Lower lobe of right lung (tissue), 2 donors: ENCODE data around the gene LIMS2. TPM values are rescaled to one million over a fixed set of nuclear protein-coding genes. Genes with fewer than 3 reads are reported as not detected.

ENCODE experiments used
- ATAC-seq, 2 donors: fragments of 200-7000 bp; cut with Tn5 transposase; one replicate each; pipeline ENCODE4 v1.9.1; 2020 to 2022; ENCODE audit warnings: mild to moderate bottlenecking in 2 of 2, moderate library complexity in 2 of 2
- DNase-seq: peaks from one replicate; pipeline ENCODE4 v3.0.0-alpha.2; 2020
- H3K27ac ChIP-seq: fragments of 200-600 bp; one replicate; pipeline ENCODE4 v1.8.0; 2022
- H3K27me3 ChIP-seq: fragments of 200-600 bp; one replicate; pipeline ENCODE4 v1.8.0; 2022; ENCODE audit warnings: low read depth
- H3K36me3 ChIP-seq: fragments of 200-600 bp; one replicate; pipeline ENCODE4 v1.8.0; 2022; ENCODE audit warnings: mild to moderate bottlenecking
- H3K4me1 ChIP-seq: fragments of 200-600 bp; one replicate; pipeline ENCODE4 v1.8.0; 2022
- H3K4me3 ChIP-seq: fragments of 200-600 bp; one replicate; pipeline ENCODE4 v1.8.0; 2022; ENCODE audit warnings: mild to moderate bottlenecking
- H3K9me3 ChIP-seq: fragments of 200-600 bp; one replicate; pipeline ENCODE4 v1.8.0; 2022
- intact Hi-C: fragments of 100-400 bp; cut with DNase I; formaldehyde crosslinking; loops from one replicate; pipeline ENCODE4 v1.11.0; 2022
- total RNA-seq: library from RNA; stranded (reverse); fragmentation: NEBNext Ultra II Directional; extraction: Animal tissue kit (Norgen Biotek cat#: 25700); gene quantifications from one replicate; pipeline ENCODE4 v1.2.1, GENCODE V29; 2021
- TF ChIP-seq, protein P1 (sequence below): fragments of 200-600 bp; IDR thresholded peaks from one replicate; pipeline ENCODE4 v1.8.0; 2022; ENCODE audit warnings: antibody characterized with exemption, mild to moderate bottlenecking
- donor health status: DM: no; HTN: yes; CAD: no; lungs with severe emphysema.

LIMS2 gene
- total RNA-seq, 1 donor from 2014 or later, result 148 TPM

DNA sequence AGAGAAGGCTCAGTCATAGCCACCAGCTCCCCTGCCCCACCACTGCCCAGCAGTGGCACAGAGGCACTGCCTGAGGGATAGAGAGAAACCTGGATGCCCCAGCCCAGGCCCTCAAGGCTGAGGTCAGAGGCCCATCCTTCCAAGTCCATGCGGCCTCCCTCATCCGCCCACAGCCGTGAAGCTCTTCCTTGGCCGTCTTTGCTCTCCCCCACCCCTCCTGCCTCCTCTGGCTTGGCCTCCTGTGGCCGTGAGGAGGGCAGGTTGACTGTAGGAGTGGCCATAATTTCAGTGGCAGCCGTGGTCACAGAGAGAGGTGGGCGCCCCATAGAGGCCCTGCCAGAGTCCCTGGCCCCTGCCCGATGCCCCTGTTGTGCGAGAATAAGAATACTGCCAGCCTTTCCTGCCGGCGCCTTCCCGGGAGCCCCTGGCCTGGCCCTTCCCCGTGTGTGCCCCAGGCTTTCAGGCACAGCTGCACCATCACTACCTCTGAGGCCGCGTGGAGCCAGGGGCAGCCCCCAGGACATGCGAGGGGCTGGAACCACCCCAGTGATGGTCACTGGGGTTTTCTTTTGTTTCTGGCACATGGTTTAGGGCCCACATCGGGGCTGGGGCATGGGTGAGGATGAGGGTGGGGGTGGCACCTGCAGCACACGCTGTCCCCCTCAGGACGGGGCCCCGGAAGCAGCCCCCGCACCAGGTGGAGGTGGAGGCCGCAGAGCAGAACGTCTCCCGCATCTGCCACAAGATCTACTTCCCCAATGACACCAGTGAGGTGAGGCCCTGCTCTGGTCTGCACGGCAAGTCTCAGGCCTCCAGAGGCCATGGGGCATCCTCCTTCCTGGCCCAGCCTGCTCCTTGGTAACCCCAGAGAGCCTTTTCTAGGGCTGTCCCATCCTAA lies 42.5 kb downstream of the LIMS2 start:
- intact Hi-C loops, result no loop called here
- ATAC-seq (no peak), DNase-seq (no peak)
- H3K4me3 ChIP-seq, result no peak overlapping the region
- TF ChIP-seq, protein P1, sequence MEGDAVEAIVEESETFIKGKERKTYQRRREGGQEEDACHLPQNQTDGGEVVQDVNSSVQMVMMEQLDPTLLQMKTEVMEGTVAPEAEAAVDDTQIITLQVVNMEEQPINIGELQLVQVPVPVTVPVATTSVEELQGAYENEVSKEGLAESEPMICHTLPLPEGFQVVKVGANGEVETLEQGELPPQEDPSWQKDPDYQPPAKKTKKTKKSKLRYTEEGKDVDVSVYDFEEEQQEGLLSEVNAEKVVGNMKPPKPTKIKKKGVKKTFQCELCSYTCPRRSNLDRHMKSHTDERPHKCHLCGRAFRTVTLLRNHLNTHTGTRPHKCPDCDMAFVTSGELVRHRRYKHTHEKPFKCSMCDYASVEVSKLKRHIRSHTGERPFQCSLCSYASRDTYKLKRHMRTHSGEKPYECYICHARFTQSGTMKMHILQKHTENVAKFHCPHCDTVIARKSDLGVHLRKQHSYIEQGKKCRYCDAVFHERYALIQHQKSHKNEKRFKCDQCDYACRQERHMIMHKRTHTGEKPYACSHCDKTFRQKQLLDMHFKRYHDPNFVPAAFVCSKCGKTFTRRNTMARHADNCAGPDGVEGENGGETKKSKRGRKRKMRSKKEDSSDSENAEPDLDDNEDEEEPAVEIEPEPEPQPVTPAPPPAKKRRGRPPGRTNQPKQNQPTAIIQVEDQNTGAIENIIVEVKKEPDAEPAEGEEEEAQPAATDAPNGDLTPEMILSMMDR, result no peak
- no peaks in the 10 kb centered on the region for H3K27me3 ChIP-seq
- H3K27ac ChIP-seq, result peak overlapping the region; percentile 24
- H3K36me3 ChIP-seq, result no peaks in the 10 kb centered on the region
- peaks cover 66% of the 10 kb centered on the region for H3K4me1 ChIP-seq
- no peaks in the 10 kb centered on the region for H3K9me3 ChIP-seq

DNA sequence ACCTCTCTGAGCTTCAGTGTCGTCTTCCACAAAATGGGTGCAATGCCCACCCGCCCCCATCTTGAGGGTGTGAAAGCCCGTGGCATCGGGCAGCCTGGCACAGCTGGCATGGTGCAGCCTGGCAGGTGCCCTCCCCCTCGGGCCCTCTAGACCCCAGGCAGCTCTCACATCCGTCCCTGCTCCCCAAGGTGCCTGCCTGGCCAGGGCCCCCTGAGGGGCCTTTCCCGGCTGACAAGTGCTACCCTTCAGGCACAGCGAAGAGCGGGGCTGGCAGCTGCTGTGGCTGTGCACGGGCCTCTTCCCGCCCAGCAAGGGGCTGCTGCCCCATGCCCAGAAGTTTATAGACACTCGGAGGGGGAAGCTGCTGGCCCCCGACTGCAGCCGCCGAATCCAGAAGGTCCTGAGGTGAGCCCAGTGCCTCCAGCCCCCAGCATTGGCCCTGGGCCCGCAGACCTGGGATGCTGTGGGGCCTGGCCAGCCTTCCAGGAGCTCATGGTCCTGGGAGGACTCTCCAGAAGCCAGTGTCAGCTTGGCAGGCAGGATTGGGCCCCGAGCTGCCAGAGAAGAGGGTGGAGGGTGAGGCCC lies 43.2 kb downstream of the LIMS2 start:
- no peaks in the 10 kb centered on the region for H3K36me3 ChIP-seq
- peaks cover 58% of the 10 kb centered on the region for H3K4me1 ChIP-seq
- DNase-seq (no peak), ATAC-seq (no peak)
- no peaks in the 10 kb centered on the region for H3K9me3 ChIP-seq
- no peaks in the 10 kb centered on the region for H3K27me3 ChIP-seq
- intact Hi-C loops, result no loop called here
- H3K27ac ChIP-seq, result peak overlapping the region; percentile 41
- TF ChIP-seq, protein P1, result no peak
- no peak overlapping the region for H3K4me3 ChIP-seq

DNA sequence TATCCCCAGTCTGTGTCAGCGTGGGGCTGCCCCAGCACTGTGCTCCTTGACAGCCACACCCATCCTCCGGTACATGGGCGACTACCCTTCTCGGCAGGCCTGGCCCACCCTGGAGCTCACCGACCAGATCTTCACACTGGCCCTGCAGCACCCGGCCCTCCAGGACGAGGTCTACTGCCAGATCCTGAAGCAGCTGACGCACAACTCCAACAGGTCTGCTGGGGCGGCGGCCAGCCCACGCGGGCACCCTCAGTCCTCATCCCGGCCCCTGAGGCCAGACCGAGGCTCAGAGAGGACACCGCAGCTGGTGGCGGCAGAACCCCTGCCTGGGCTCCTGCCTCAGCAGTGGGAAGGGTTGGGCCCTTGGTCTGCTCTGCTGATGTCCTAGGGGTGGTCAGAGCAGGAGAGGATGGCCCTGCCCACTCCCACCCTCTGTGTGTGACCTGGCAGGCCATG lies 43.8 kb downstream of the LIMS2 start:
- TF ChIP-seq, protein P1, result no peak
- no peak for ATAC-seq
- peaks cover 53% of the 10 kb centered on the region for H3K4me1 ChIP-seq
- peak overlapping the region; percentile 11 for H3K27ac ChIP-seq
- no peaks in the 10 kb centered on the region for H3K9me3 ChIP-seq
- H3K36me3 ChIP-seq, result no peaks in the 10 kb centered on the region
- H3K4me3 ChIP-seq, result no peak overlapping the region
- intact Hi-C loops, result no loop called here
- DNase-seq, result no peak
- H3K27me3 ChIP-seq, result no peaks in the 10 kb centered on the region

DNA sequence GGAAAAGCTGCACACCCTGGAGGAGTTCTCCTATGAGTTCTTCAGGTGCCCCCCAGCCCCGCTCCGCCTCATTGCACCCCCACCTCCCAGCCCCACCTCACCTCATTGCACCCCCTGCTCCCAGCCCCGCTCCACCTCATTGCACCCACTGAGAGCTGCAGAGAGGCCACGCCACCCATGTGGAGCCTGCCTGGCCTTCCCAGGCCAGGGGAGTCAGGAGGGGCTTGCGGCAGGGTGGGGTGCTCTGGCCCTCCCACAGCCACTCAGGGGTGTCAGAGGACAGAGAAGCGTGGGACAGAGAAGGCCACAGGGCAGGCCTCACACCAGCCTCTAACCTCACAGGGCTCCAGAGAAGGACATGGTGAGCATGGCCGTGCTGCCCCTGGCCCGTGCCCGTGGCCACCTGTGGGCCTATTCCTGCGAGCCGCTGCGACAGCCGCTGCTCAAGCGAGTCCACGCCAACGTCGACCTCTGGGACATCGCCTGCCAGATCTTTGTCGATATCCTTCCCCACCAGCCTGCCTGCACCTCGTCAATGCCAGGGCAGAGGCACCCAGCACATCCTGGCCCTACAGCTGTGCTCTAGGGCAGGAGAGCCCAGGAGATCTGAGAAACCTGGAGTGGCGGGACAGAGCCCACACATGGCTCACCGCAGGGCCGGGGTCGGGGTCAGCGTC lies 44.3 kb downstream of the LIMS2 start:
- Histone ChIP-seq H3K36me3 (no peaks in the 10 kb centered on the region), H3K9me3 (no peaks in the 10 kb centered on the region), H3K4me1 (peaks cover 47% of the 10 kb centered on the region), H3K4me3 (no peak overlapping the region), H3K27me3 (no peaks in the 10 kb centered on the region), H3K27ac (peak overlapping the region; percentile 31)
- intact Hi-C loops, result no loop called here
- TF ChIP-seq, protein P1, result no peak
- DNase-seq (no peak), ATAC-seq (no peak)

DNA sequence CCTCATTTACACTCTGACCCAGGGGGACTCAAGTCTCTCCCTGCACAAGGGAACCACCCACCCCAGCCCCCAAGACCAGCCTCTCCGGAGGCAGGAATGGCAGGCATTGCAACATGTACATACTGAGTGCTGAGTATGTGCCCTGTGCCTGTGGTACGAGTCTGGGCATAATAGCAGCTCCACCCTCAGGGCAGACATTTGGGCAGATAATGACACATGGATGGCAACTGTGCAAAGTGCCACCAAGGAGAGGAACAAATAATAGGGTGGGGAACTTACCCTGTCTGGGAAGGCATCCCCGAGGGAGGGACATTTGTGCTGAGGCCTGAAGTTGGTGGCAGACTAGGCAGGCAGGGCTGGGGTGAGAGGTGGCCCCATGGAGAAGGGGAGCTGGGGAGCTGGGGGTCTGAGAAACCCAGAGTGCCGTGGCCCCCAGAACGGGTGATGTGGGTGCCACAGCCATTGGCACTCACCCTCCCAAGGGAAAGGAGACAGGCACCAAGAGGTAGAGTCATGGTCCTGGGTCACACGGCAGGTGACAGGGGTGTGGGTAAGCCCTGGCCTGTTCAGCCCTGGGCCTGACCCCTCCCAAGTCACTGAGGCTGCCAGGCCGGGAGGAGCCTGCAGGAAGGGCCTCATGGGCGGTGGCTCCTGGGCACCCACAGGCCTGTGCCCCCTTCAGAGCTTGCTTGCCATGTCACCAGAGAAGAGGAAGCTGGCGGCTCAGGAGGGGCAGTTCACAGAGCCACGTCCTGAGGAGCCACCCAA lies 45.0 kb downstream of the LIMS2 start:
- DNase-seq (no peak), ATAC-seq (peak in 1 of 2 donors; percentile 31)
- Histone ChIP-seq H3K9me3 (no peaks in the 10 kb centered on the region), H3K27me3 (no peaks in the 10 kb centered on the region), H3K36me3 (no peaks in the 10 kb centered on the region), H3K4me3 (no peak overlapping the region), H3K27ac (peak overlapping the region; percentile 31), H3K4me1 (peaks cover 43% of the 10 kb centered on the region)
- intact Hi-C loops, result no loop called here
- TF ChIP-seq, protein P1, result no peak
